RWPE1 (cell line): Measurements from ENCODE around the gene DSG4.
"Not testable (repeated sequence)": the region's sequence is repeated elsewhere in the genome, so short reads cannot be mapped to it uniquely, and the experiment has no call there.

Experiments
- CTCF ChIA-PET: fragments of 350-600 bp; sonication (Branson Sonifier 250); formaldehyde crosslinking; extraction: SDS; loops from one replicate; lab custom pipeline; 2021; lab: Yijun Ruan, JAX
- POLR2A ChIA-PET: fragments of 400-600 bp; formaldehyde crosslinking; extraction: SDS; loops from one replicate; lab custom pipeline; 2020; ENCODE audit warnings: antibody characterized with exemption; ENCODE audit not compliant: low non-redundant PET; lab: Yijun Ruan, JAX
- DNase-seq: peaks from one replicate; pipeline ENCODE4 v3.0.0; 2012; ENCODE audit warnings: low spot score
- H3K27ac ChIP-seq: fragments of 450-650 bp; 2 replicates; pipeline ENCODE4 v1.5.1; 2017
- TF ChIP-seq, protein P1 (sequence below): fragments of 450-650 bp; conservative IDR thresholded peaks from 2 replicates; pipeline ENCODE4 v1.5.1; 2017; ENCODE audit warnings: low read depth, mild to moderate bottlenecking

Gene DSG4, protein sequence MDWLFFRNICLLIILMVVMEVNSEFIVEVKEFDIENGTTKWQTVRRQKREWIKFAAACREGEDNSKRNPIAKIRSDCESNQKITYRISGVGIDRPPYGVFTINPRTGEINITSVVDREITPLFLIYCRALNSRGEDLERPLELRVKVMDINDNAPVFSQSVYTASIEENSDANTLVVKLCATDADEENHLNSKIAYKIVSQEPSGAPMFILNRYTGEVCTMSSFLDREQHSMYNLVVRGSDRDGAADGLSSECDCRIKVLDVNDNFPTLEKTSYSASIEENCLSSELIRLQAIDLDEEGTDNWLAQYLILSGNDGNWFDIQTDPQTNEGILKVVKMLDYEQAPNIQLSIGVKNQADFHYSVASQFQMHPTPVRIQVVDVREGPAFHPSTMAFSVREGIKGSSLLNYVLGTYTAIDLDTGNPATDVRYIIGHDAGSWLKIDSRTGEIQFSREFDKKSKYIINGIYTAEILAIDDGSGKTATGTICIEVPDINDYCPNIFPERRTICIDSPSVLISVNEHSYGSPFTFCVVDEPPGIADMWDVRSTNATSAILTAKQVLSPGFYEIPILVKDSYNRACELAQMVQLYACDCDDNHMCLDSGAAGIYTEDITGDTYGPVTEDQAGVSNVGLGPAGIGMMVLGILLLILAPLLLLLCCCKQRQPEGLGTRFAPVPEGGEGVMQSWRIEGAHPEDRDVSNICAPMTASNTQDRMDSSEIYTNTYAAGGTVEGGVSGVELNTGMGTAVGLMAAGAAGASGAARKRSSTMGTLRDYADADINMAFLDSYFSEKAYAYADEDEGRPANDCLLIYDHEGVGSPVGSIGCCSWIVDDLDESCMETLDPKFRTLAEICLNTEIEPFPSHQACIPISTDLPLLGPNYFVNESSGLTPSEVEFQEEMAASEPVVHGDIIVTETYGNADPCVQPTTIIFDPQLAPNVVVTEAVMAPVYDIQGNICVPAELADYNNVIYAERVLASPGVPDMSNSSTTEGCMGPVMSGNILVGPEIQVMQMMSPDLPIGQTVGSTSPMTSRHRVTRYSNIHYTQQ

DNA sequence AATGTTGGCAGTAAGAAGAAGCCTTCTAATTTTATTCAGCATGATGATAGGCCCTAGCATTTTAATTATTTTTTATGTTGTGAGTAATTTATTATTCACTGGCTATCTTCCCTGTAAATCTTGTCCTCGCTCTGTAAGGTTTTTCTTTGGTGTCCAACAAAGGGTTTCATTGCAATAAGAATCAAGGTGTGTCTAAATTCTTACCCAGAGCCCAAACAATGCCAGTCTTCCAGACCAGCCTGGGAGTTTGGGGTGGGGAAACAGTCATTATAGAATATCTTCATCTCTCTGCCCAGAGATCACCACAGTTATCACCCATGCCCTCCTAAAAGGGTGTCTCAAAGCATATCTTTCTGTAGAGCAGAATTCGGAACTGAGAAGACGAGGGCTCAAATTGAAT is at the start of gene DSG4:
TSS of gene DSG4 (plus strand) at position 301 of the 400 bp plus-strand sequence. CDS start 135 bp downstream, outside the sequence.
- POLR2A ChIA-PET = no interaction called here
- CTCF ChIA-PET = no interaction called here
- TF ChIP-seq, protein P1, sequence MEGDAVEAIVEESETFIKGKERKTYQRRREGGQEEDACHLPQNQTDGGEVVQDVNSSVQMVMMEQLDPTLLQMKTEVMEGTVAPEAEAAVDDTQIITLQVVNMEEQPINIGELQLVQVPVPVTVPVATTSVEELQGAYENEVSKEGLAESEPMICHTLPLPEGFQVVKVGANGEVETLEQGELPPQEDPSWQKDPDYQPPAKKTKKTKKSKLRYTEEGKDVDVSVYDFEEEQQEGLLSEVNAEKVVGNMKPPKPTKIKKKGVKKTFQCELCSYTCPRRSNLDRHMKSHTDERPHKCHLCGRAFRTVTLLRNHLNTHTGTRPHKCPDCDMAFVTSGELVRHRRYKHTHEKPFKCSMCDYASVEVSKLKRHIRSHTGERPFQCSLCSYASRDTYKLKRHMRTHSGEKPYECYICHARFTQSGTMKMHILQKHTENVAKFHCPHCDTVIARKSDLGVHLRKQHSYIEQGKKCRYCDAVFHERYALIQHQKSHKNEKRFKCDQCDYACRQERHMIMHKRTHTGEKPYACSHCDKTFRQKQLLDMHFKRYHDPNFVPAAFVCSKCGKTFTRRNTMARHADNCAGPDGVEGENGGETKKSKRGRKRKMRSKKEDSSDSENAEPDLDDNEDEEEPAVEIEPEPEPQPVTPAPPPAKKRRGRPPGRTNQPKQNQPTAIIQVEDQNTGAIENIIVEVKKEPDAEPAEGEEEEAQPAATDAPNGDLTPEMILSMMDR = no peak
- no peak within 1 kb of the TSS for H3K27ac ChIP-seq
- DNase-seq = no peak

DNA sequence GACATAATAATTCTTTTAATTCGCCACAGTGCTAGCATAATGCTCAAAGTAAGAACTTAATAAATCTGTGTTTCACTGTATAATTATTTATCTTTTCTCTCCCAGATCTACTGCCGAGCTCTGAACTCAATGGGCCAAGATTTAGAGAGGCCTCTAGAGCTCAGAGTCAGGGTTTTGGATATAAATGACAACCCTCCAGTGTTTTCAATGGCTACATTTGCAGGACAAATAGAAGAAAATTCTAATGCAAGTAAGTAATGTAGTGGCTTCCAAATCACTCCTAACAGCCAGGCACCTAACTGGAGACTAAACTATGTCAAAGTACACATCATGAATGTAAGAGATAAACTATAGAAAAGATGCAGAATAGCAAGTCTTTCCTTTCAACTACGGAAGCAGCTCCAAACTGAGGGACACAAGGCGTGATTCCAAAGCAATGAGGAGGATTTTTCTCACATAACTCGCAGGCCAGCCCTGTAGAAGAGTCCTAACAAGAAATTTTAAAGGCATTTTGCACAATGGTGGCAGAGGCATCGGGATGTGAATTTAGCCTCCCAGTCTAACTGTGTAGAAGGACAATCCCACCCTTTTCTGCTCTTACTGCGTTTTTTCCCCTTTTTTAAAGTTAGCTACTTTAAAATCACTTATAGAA is 46.7 kb upstream of the DSG4 start:
- TF ChIP-seq, protein P1 = no peak
- no peak for DNase-seq
- H3K27ac ChIP-seq = no peak overlapping the region
- CTCF ChIA-PET = interaction anchor here (0.6 kb wide), 1 partner anchor 226 kb away, joined by 3 read pairs; no protein-coding TSS in a partner anchor
- POLR2A ChIA-PET = no interaction called here

DNA sequence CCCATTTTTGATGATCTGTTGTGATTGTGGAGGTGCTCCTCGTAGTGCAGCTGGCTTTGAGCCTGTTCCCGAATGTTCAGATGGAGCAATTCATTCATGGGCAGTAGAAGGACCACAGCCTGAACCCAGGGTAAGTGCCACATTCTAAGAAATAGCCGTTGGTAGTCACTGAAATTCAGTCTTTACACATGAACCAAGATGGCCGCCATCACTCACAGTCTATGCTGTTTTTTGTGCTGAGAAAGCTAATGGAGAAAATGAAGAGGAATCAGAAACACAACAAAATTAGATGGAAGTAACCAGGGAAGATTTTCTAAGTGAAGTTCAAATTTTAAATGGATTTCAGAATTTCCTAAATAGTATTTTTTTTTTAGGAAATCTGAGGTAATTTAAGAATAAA is 33.1 kb upstream of the DSG4 start:
- POLR2A ChIA-PET = no interaction called here
- H3K27ac ChIP-seq = no peak overlapping the region
- CTCF ChIA-PET = interaction anchor here (0.7 kb wide), 2 partner anchors 37 to 636 kb away, joined by 4 to 6 read pairs; no protein-coding TSS in a partner anchor
- DNase-seq = no peak
- TF ChIP-seq, protein P1 = no peak

DNA sequence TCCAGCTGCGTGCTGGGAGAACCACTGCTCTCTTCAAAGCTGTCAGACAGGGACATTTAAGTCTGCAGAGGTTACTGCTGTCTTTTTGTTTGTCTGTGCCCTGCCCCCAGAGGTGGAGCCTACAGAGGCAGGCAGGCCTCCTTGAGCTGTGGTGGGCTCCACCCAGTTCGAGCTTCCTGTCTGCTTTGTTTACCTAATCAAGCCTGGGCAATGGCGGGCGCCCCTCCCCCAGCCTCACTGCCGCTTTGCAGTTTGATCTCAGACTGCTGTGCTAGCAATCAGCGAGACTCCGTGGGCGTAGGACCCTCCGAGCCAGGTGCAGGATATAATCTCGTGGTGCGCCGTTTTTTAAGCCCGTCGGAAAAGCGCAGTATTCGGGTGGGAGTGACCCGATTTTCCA is 23.2 kb upstream of the DSG4 start:
- DNase-seq, H3K27ac ChIP-seq, CTCF ChIA-PET, POLR2A ChIA-PET: not testable (repeated sequence)

DNA sequence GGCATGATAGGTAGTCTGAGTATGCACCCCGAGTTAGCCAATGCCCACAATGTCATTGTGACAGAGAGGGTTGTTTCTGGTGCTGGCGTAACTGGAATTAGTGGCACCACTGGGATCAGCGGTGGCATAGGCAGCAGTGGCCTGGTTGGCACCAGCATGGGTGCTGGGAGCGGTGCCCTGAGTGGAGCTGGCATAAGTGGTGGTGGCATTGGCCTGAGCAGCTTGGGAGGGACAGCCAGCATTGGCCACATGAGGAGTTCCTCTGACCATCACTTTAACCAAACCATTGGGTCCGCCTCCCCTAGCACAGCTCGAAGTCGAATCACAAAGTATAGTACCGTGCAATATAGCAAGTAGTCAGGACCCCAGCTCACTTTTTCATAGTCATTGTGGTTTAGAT is 21.6 kb upstream of the DSG4 start:
- CTCF ChIA-PET = no interaction called here
- POLR2A ChIA-PET = no interaction called here
- TF ChIP-seq, protein P1 = no peak
- H3K27ac ChIP-seq = no peak overlapping the region
- no peak for DNase-seq

DNA sequence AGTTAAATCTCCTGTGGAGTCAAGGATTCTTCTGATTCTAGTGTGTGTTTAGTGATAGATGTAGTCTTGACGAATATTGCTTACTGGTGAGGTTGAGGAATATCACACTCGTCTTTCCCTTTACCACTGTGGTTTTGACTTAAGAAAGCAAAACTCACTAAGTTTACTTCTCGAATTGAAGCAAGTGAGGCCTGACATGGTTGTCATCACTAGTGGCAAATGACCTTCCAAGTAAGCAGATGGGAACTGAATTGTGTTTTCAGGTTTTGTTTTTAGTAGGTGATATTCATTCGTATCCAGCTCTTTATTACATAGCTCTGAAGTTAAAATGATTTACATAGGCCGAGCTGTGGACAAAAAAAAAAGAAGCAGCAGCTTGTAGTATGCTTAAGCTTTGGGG is 20.6 kb upstream of the DSG4 start:
- TF ChIP-seq, protein P1 = no peak
- DNase-seq = no peak
- POLR2A ChIA-PET = no interaction called here
- H3K27ac ChIP-seq = no peak overlapping the region
- CTCF ChIA-PET = no interaction called here
